MM.1S (cell line): ENCODE data around the gene KRT13.

Experiments
- DNase-seq: peaks from one replicate; pipeline ENCODE4 v3.0.0-alpha.2; 2015
- H2AFZ ChIP-seq: fragments of 300-600 bp; sonication (generic); 2 replicates; pipeline ENCODE4 v1.6.0; 2016; ENCODE audit warnings: antibody characterized with exemption, low read length
- H3F3A ChIP-seq: fragments of 300-600 bp; sonication (generic); 2 replicates; pipeline ENCODE4 v1.6.1; 2016; ENCODE audit warnings: mild to moderate bottlenecking, antibody characterized with exemption, low read length, moderate library complexity, mixed read lengths; ENCODE audit not compliant: insufficient read depth
- H3K27ac ChIP-seq: fragments of 300-600 bp; sonication (generic); 2 replicates; pipeline ENCODE4 v1.5.1; 2016; ENCODE audit warnings: mild to moderate bottlenecking, low read length
- H3K27me3 ChIP-seq: fragments of 300-600 bp; sonication (generic); replicated peaks from 2 replicates; pipeline ENCODE4 v1.6.0; 2016; ENCODE audit warnings: low read length; ENCODE audit not compliant: insufficient read depth
- H3K36me3 ChIP-seq: fragments of 300-600 bp; sonication (generic); replicated peaks from 2 replicates; pipeline ENCODE4 v1.6.1; 2016; ENCODE audit warnings: mild to moderate bottlenecking, low read length, mixed read lengths; ENCODE audit not compliant: insufficient read depth
- H3K4me1 ChIP-seq: fragments of 300-600 bp; sonication (generic); 2 replicates; pipeline ENCODE4 v1.6.1; 2016; ENCODE audit warnings: low read length, mixed read lengths
- H3K4me2 ChIP-seq: fragments of 300-600 bp; sonication (generic); 2 replicates; pipeline ENCODE4 v1.6.0; 2016; ENCODE audit warnings: low read depth, low read length
- H3K4me3 ChIP-seq: fragments of 300-600 bp; sonication (generic); 2 replicates; pipeline ENCODE4 v1.5.1; 2016; ENCODE audit warnings: low read length, mixed read lengths
- H3K79me2 ChIP-seq: fragments of 300-600 bp; sonication (generic); 2 replicates; pipeline ENCODE4 v1.6.1; 2016; ENCODE audit warnings: mixed run types, low read length, mixed read lengths
- H3K9ac ChIP-seq: fragments of 300-600 bp; sonication (generic); 2 replicates; pipeline ENCODE4 v1.6.1; 2016; ENCODE audit warnings: low read length, mixed read lengths
- H3K9me2 ChIP-seq: fragments of 300-600 bp; sonication (generic); replicated peaks from 2 replicates; pipeline ENCODE4 v1.6.1; 2016; ENCODE audit warnings: mild to moderate bottlenecking, low read length, mixed read lengths; ENCODE audit not compliant: insufficient read depth
- H3K9me3 ChIP-seq: fragments of 300-600 bp; sonication (generic); replicated peaks from 2 replicates; pipeline ENCODE4 v1.6.1; 2016; ENCODE audit warnings: mild to moderate bottlenecking, low read length, mixed read lengths; ENCODE audit not compliant: insufficient read depth
- H4K20me1 ChIP-seq: fragments of 300-600 bp; sonication (generic); 2 replicates; pipeline ENCODE4 v1.6.1; 2016; ENCODE audit warnings: mild to moderate bottlenecking, low read length, moderate library complexity, mixed read lengths; ENCODE audit not compliant: insufficient read depth
- CTCF ChIP-seq: fragments of 300-600 bp; sonication (generic); IDR thresholded peaks from 2 replicates; pipeline ENCODE4 v1.5.1; 2016; ENCODE audit warnings: antibody characterized with exemption, low read length, mixed read lengths
- EZH2 ChIP-seq: fragments of 300-600 bp; sonication (generic); optimal IDR thresholded peaks from 2 replicates; pipeline ENCODE3; 2017; ENCODE audit warnings: low read depth, mild to moderate bottlenecking, antibody characterized with exemption, low read length, mixed read lengths
- EZH2phosphoT487 ChIP-seq: fragments of 300-600 bp; sonication (generic); IDR thresholded peaks from 2 replicates; pipeline ENCODE4 v1.6.1; 2018; ENCODE audit warnings: antibody characterized with exemption, low read length

The KRT13 gene

GRCh38 chr17:41546819-41547218 lies 41.4 kb upstream of the KRT13 start:
- H3K27ac ChIP-seq, result no peak overlapping the region
- no peak overlapping the region for H3K4me3 ChIP-seq
- H3K27me3 ChIP-seq, result no peaks in the 10 kb centered on the region; the same call in 1 of the 2 replicates
- no peaks in the 10 kb centered on the region for H3K9me3 ChIP-seq
- H3K4me1 ChIP-seq, result peaks cover 12% of the 10 kb centered on the region; the same call in 1 of the 2 replicates
- DNase-seq, result no peak
- H3F3A ChIP-seq, result no peaks in the 10 kb centered on the region
- no peaks in the 10 kb centered on the region for H3K9me2 ChIP-seq
- H2AFZ ChIP-seq, result no peak overlapping the region
- TF ChIP-seq EZH2, result no peak
- no peak for TF ChIP-seq EZH2phosphoT487
- no peak for TF ChIP-seq CTCF
- H3K4me2 ChIP-seq, result no peak overlapping the region
- H3K79me2 ChIP-seq, result no peaks in the 10 kb centered on the region
- no peaks in the 10 kb centered on the region for H4K20me1 ChIP-seq
- no peak overlapping the region for H3K9ac ChIP-seq
- H3K36me3 ChIP-seq, result no peaks in the 10 kb centered on the region

GRCh38 chr17:41545829-41546410 lies 40.5 kb upstream of the KRT13 start:
- DNase-seq, result no peak

GRCh38 chr17:41544935-41545334 lies 39.5 kb upstream of the KRT13 start:
- Histone ChIP-seq H3K36me3 (no peaks in the 10 kb centered on the region), H3K9me2 (no peaks in the 10 kb centered on the region), H2AFZ (no peak overlapping the region), H3K9me3 (no peaks in the 10 kb centered on the region), H3K9ac (no peak overlapping the region), H3F3A (no peaks in the 10 kb centered on the region), H3K4me3 (no peak overlapping the region), H4K20me1 (no peaks in the 10 kb centered on the region), H3K27ac (no peak overlapping the region), H3K79me2 (no peaks in the 10 kb centered on the region), H3K4me2 (no peak overlapping the region), H3K27me3 (no peaks in the 10 kb centered on the region; the same call in 1 of the 2 replicates), H3K4me1 (peaks cover 12% of the 10 kb centered on the region; the same call in 1 of the 2 replicates)
- TF ChIP-seq CTCF (no peak), EZH2phosphoT487 (no peak), EZH2 (no peak)
- DNase-seq, result no peak

More at GRCh38 chr17:41545829-41546410, 40.5 kb upstream of the KRT13 start:
- Histone ChIP-seq H3K4me2 (no peak overlapping the region), H3K9me2 (no peaks in the 10 kb centered on the region), H3K27me3 (no peaks in the 10 kb centered on the region; the same call in 1 of the 2 replicates), H3K9me3 (no peaks in the 10 kb centered on the region), H3K79me2 (no peaks in the 10 kb centered on the region), H3K36me3 (no peaks in the 10 kb centered on the region), H2AFZ (no peak overlapping the region), H3F3A (no peaks in the 10 kb centered on the region), H4K20me1 (no peaks in the 10 kb centered on the region), H3K4me3 (no peak overlapping the region), H3K4me1 (peaks cover 12% of the 10 kb centered on the region; the same call in 1 of the 2 replicates), H3K9ac (no peak overlapping the region), H3K27ac (no peak overlapping the region)
- TF ChIP-seq EZH2phosphoT487 (no peak), CTCF (no peak), EZH2 (no peak)
